ENCODE data around the gene SH3RF3.

The SH3RF3 gene

DNA sequence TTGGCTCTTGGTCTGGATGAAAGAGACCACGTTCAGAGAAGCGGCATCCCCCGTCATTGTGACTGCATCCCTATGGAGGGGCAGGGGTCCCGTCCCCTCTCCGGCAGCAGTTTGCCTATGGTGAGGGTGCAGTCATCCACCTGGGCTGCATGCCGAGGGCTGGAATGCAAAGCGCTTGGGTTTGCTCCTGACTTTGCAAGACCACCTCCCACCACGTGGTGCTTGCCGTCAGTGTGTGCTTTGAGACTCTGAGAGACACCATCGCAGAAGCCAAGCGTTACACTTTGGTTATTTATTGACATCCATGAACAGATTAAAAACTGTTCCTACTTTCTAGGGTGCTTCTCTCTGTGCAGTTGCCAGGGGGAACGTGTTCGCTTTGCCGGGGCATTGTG is 59.5 kb downstream of the SH3RF3 start:
- no peak for DNase-seq (ENCODE audit: low read depth)
- TF ChIP-seq, protein P1, sequence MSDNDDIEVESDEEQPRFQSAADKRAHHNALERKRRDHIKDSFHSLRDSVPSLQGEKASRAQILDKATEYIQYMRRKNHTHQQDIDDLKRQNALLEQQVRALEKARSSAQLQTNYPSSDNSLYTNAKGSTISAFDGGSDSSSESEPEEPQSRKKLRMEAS (IDR thresholded peaks at IDR 0.05; ENCODE audit: low read depth, low read length), result no peak
- no peak for TF ChIP-seq POLR2A (IDR thresholded peaks at IDR 0.05; ENCODE audit: extremely low read depth, insufficient read length)
- TF ChIP-seq, protein P2, sequence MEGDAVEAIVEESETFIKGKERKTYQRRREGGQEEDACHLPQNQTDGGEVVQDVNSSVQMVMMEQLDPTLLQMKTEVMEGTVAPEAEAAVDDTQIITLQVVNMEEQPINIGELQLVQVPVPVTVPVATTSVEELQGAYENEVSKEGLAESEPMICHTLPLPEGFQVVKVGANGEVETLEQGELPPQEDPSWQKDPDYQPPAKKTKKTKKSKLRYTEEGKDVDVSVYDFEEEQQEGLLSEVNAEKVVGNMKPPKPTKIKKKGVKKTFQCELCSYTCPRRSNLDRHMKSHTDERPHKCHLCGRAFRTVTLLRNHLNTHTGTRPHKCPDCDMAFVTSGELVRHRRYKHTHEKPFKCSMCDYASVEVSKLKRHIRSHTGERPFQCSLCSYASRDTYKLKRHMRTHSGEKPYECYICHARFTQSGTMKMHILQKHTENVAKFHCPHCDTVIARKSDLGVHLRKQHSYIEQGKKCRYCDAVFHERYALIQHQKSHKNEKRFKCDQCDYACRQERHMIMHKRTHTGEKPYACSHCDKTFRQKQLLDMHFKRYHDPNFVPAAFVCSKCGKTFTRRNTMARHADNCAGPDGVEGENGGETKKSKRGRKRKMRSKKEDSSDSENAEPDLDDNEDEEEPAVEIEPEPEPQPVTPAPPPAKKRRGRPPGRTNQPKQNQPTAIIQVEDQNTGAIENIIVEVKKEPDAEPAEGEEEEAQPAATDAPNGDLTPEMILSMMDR (IDR thresholded peaks at IDR 0.05; ENCODE audit: low read depth, low read length), result no peak
- no peak for TF ChIP-seq MYC (IDR thresholded peaks at IDR 0.05; ENCODE audit: low read depth, low read length)
- no peak overlapping the region for H3K4me3 ChIP-seq (ENCODE audit: low read depth, low read length)

DNA sequence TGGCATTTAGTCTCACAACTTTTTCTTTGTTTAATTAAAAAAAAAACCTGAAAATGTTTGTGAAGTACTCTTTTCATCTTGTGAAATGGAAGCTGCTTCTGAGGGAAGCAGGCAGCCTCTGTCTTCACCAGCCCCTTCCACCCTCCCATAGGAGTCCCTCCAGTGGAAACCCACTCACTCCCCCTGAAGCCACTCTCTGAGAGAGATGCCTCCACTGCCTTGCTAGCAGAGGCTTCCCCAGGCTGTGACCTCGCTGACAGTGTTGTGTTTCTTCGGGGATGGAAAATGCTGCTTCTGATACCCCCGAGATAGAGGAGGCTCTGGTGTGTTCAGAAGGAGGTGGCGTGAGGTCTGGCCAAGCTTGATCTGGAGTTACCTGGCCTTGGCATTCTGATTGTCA is 59.9 kb downstream of the SH3RF3 start:
- no peak for DNase-seq (ENCODE audit: low read depth)
- no peak overlapping the region for H3K4me3 ChIP-seq (ENCODE audit: low read depth, low read length)
- TF ChIP-seq POLR2A (IDR thresholded peaks at IDR 0.05; ENCODE audit: extremely low read depth, insufficient read length) (no peak), MYC (IDR thresholded peaks at IDR 0.05; ENCODE audit: low read depth, low read length) (no peak)
- TF ChIP-seq, protein P1 (IDR thresholded peaks at IDR 0.05; ENCODE audit: low read depth, low read length), result no peak
- TF ChIP-seq, protein P2 (IDR thresholded peaks at IDR 0.05; ENCODE audit: low read depth, low read length), result no peak

DNA sequence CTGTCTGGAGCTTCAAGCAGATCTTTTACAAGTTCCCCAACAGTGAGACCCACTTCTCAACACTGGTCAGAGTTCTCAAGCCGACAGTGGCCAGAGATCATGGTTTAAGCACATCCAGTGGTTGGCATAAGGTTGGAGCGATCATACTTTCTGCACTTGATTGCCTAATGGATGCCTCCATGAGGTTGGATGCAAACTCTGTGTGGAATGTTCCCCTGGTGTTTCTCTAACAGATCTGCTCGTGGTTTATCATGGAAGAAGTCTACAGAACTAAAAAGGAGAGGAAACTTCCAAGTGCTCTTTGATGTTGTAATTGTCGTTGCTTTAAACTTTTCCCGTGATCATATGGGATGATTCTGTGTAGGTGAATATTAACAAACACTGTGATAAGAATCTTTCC is 60.7 kb downstream of the SH3RF3 start:
- H3K4me3 ChIP-seq (ENCODE audit: low read depth, low read length), result no peak overlapping the region
- DNase-seq (ENCODE audit: low read depth), result no peak
- TF ChIP-seq MYC (IDR thresholded peaks at IDR 0.05; ENCODE audit: low read depth, low read length), result no peak

DNA sequence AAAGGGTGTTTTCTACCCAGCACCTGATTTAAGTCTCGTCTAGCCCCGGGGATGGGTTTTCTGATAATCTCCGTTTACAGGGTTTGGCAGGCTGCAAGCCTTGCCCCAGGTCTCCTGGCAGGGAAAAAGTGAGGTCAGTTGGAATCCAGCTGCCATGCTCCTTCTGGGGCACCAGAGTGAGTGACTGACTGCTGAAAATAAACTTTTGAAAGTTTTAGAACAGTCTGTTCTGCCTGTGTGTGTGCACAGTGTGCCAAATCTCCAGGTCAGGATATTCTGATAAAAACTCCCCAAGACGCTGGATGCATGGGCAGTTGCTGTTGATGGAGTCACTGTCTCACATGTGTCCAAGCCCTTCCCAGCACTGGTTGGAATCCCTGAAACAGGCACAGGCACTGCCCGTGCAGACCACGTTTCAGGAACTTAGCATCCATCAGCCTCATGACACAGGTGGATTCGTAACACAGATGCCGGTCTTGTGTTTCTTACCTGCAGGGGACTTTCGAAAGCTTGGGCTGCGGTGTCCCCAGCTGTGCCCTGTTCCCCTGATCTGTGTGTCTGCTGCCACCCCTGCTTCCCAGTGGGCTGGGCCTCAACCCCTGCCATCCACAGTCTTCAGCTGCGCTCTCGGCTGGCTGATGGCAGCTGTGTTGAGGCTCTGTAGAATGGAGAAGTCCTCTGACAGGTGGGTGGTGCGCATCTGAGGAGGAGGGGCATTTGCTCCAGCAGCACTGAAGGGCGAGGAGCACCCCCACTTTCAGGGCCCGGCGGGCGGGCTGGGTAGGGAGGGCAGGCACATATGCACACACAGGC is 65.0 kb downstream of the SH3RF3 start:
- TF ChIP-seq POLR2A (IDR thresholded peaks at IDR 0.05; ENCODE audit: extremely low read depth, insufficient read length), result no peak
- no peak for TF ChIP-seq MYC (IDR thresholded peaks at IDR 0.05; ENCODE audit: low read depth, low read length)
- TF ChIP-seq, protein P2 (IDR thresholded peaks at IDR 0.05; ENCODE audit: low read depth, low read length), result no peak
- TF ChIP-seq, protein P1 (IDR thresholded peaks at IDR 0.05; ENCODE audit: low read depth, low read length), result no peak
- H3K4me3 ChIP-seq (ENCODE audit: low read depth, low read length), result no peak overlapping the region
- no peak for DNase-seq (ENCODE audit: low read depth)

DNA sequence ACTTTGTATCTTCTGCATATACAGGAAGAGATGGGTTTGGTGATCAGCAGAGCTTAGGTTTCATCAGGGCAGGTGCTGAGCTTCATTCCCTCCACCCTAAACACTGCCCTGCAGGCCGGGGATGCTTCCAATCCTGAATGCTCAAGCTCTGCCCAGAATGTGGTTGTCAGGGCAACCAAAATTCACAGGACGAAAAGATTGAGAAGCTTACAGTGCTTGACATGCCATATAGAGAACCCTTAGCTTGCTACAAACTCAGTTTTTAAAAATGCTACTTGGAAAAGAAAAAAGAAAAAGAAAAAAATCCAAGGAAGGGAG is 65.6 kb downstream of the SH3RF3 start:
- no peak for DNase-seq (ENCODE audit: low read depth)

More for the DNA sequence above, 65.6 kb downstream of the SH3RF3 start:
- H3K4me3 ChIP-seq (ENCODE audit: low read depth, low read length), result no peak overlapping the region
- TF ChIP-seq POLR2A (IDR thresholded peaks at IDR 0.05; ENCODE audit: extremely low read depth, insufficient read length), result no peak
- no peak for TF ChIP-seq MYC (IDR thresholded peaks at IDR 0.05; ENCODE audit: low read depth, low read length)
- TF ChIP-seq, protein P2 (IDR thresholded peaks at IDR 0.05; ENCODE audit: low read depth, low read length), result no peak
- TF ChIP-seq, protein P1 (IDR thresholded peaks at IDR 0.05; ENCODE audit: low read depth, low read length), result no peak

Data from NB4 (cell line).